H9 (cell line): ENCODE measurements around the gene RDH5. TPM values are rescaled to one million over a fixed set of nuclear protein-coding genes. Genes with fewer than 3 reads are reported as not detected.

Experiments
- DNase-seq: peaks from one replicate; pipeline ENCODE4 v3.0.0-alpha.2; 2017
- H2AFZ ChIP-seq: one replicate; pipeline ENCODE4 v1.6.1; 2013; ENCODE audit warnings: mild to moderate bottlenecking, low read length, control low read depth, moderate library complexity
- H2AK5ac ChIP-seq: 2 replicates; pipeline ENCODE4 v1.6.1; 2013; ENCODE audit warnings: low read length, control low read depth, mixed read lengths; ENCODE audit not compliant: insufficient read length
- H2BK120ac ChIP-seq: one replicate; pipeline ENCODE4 v1.6.1; 2013; ENCODE audit warnings: low read depth, mild to moderate bottlenecking, low read length, control low read depth, inconsistent platforms; ENCODE audit not compliant: poor library complexity, severe bottlenecking
- H2BK12ac ChIP-seq: 2 replicates; pipeline ENCODE4 v1.6.1; 2013; ENCODE audit warnings: low read length, control low read depth, mixed read lengths, low read depth; ENCODE audit not compliant: insufficient read length
- H2BK15ac ChIP-seq: 2 replicates; pipeline ENCODE4 v1.6.1; 2013; ENCODE audit warnings: low read depth, low read length, control low read depth
- H2BK20ac ChIP-seq: one replicate; pipeline ENCODE4 v1.6.1; 2013; ENCODE audit warnings: low read depth, mild to moderate bottlenecking, low read length, control low read depth, inconsistent platforms; ENCODE audit not compliant: poor library complexity, severe bottlenecking
- H2BK5ac ChIP-seq: 2 replicates; pipeline ENCODE4 v1.6.1; 2013; ENCODE audit warnings: low read length, control low read depth, mixed read lengths; ENCODE audit not compliant: insufficient read length
- H3K14ac ChIP-seq: 2 replicates; pipeline ENCODE4 v1.6.1; 2013; ENCODE audit warnings: low read length, control low read depth; ENCODE audit not compliant: insufficient read depth
- H3K18ac ChIP-seq: 2 replicates; pipeline ENCODE4 v1.6.1; 2013; ENCODE audit warnings: low read depth, mild to moderate bottlenecking, mixed read lengths, low read length, control low read depth; ENCODE audit not compliant: insufficient read length
- H3K23ac ChIP-seq: 2 replicates; pipeline ENCODE4 v1.6.1; 2013; ENCODE audit warnings: low read length, control low read depth, mixed read lengths, low read depth; ENCODE audit not compliant: insufficient read length
- H3K23me2 ChIP-seq: 2 replicates; pipeline ENCODE4 v1.6.1; 2013; ENCODE audit warnings: low read depth, mild to moderate bottlenecking, mixed read lengths, low read length, control low read depth; ENCODE audit not compliant: insufficient read length, poor library complexity, severe bottlenecking
- H3K27ac ChIP-seq: 2 replicates; pipeline ENCODE4 v1.5.1; 2013; ENCODE audit warnings: low read length, control low read depth, mixed read lengths, low read depth; ENCODE audit not compliant: insufficient read length
- H3K27me3 ChIP-seq: 2 replicates; pipeline ENCODE4 v1.6.1; 2013; ENCODE audit warnings: low read length, control low read depth, inconsistent platforms; ENCODE audit not compliant: insufficient read depth
- H3K4ac ChIP-seq: 2 replicates; pipeline ENCODE4 v1.6.1; 2013; ENCODE audit warnings: low read depth, mild to moderate bottlenecking, control low read depth, inconsistent platforms, low read length, moderate library complexity
- H3K4me1 ChIP-seq: 2 replicates; pipeline ENCODE4 v1.6.1; 2013; ENCODE audit warnings: low read length, control low read depth, inconsistent platforms; ENCODE audit not compliant: insufficient read depth
- H3K4me2 ChIP-seq: 2 replicates; pipeline ENCODE4 v1.6.1; 2013; ENCODE audit warnings: low read length, control low read depth, mixed read lengths; ENCODE audit not compliant: insufficient read length, insufficient read depth
- H3K56ac ChIP-seq: 2 replicates; pipeline ENCODE4 v1.6.1; 2013; ENCODE audit warnings: low read depth, mild to moderate bottlenecking, mixed read lengths, low read length, control low read depth; ENCODE audit not compliant: insufficient read length
- H3K79me1 ChIP-seq: 2 replicates; pipeline ENCODE4 v1.6.1; 2013; ENCODE audit warnings: low read depth, mild to moderate bottlenecking, moderate library complexity, low read length, control low read depth, inconsistent platforms; ENCODE audit not compliant: insufficient read depth, poor library complexity, severe bottlenecking
- H3K79me2 ChIP-seq: 2 replicates; pipeline ENCODE4 v1.6.1; 2013; ENCODE audit warnings: low read length, control low read depth, inconsistent platforms; ENCODE audit not compliant: insufficient read depth
- H3K9ac ChIP-seq: 2 replicates; pipeline ENCODE4 v1.6.1; 2013; ENCODE audit warnings: low read length, control low read depth, mixed read lengths; ENCODE audit not compliant: insufficient read length; ENCODE audit errors: extremely low read depth
- H3K9me3 ChIP-seq: one replicate; pipeline ENCODE4 v1.6.1; 2013; ENCODE audit warnings: low read depth, low read length, inconsistent platforms; ENCODE audit not compliant: control insufficient read depth
- H3T11ph ChIP-seq: one replicate; pipeline ENCODE4 v1.6.1; 2013; ENCODE audit warnings: mild to moderate bottlenecking, low read length, control low read depth, inconsistent platforms
- H4K20me1 ChIP-seq: one replicate; pipeline ENCODE4 v1.6.1; 2013; ENCODE audit not compliant: control insufficient read depth, insufficient read length, insufficient read depth
- H4K5ac ChIP-seq: 2 replicates; pipeline ENCODE4 v1.6.1; 2013; ENCODE audit warnings: low read depth, mild to moderate bottlenecking, mixed read lengths, low read length, control low read depth; ENCODE audit not compliant: insufficient read length
- H4K8ac ChIP-seq: replicated peaks from 2 replicates; pipeline ENCODE4 v1.6.1; 2013; ENCODE audit warnings: low read length, control low read depth, mixed read lengths, low read depth; ENCODE audit not compliant: insufficient read length
- H4K91ac ChIP-seq: 2 replicates; pipeline ENCODE4 v1.6.1; 2013; ENCODE audit warnings: low read depth, mild to moderate bottlenecking, moderate library complexity, mixed read lengths, low read length, control low read depth; ENCODE audit not compliant: insufficient read length
- H3K27ac Mint-ChIP-seq, 3 experiments: 2 replicates in 2 of 3; 3 replicates in 1 of 3; pipeline ENCODE4 v1.8.0; 2020 to 2021; ENCODE audit warnings: mixed read lengths in 3 of 3, mild to moderate bottlenecking in 1 of 3, moderate library complexity in 1 of 3
- H3K27me3 Mint-ChIP-seq: 2 replicates; pipeline ENCODE4 v1.8.0; 2021; ENCODE audit warnings: low read depth, mild to moderate bottlenecking, moderate library complexity, mixed read lengths
- H3K36me3 Mint-ChIP-seq, 3 experiments: 2 replicates in 2 of 3; 3 replicates in 1 of 3; pipeline ENCODE4 v1.8.0; 2020 to 2021; ENCODE audit warnings: low read depth in 3 of 3, mixed read lengths in 3 of 3; ENCODE audit not compliant: insufficient read depth in 1 of 3
- H3K4me1 Mint-ChIP-seq, 2 experiments: 2 replicates each; pipeline ENCODE4 v1.8.0; 2020; ENCODE audit warnings: mixed read lengths in 2 of 2
- H3K4me3 Mint-ChIP-seq, 2 experiments: 2 replicates in 1 of 2; 3 replicates in 1 of 2; pipeline ENCODE4 v1.8.0; 2020 to 2021; ENCODE audit warnings: mild to moderate bottlenecking in 2 of 2, mixed read lengths in 2 of 2, moderate library complexity in 1 of 2
- H3K9me3 Mint-ChIP-seq, 2 experiments: 2 replicates in 1 of 2; 3 replicates in 1 of 2; pipeline ENCODE4 v1.8.0; 2020; ENCODE audit warnings: mild to moderate bottlenecking in 2 of 2, mixed read lengths in 2 of 2, moderate library complexity in 1 of 2
- CTCF ChIP-seq: fragments of 200-600 bp; sonication (generic); conservative IDR thresholded peaks from 3 replicates; pipeline ENCODE4 v1.8.0; 2021; ENCODE audit warnings: antibody characterized with exemption, mild to moderate bottlenecking
- WGBS: extraction: QIAGEN DNeasy Blood & Tissue Kit; methylation state at CpG from one replicate; pipeline ENCODE4 v1.1.7; 2013; ENCODE audit warnings: missing lambda C conversion rate, low lambda C conversion rate, mixed read lengths; ENCODE audit not compliant: insufficient read length; ENCODE audit errors: extremely low coverage; 5-methylcytosine and 5-hydroxymethylcytosine counted together
- total RNA-seq: library from RNA; stranded (reverse); gene quantifications from 2 replicates; pipeline ENCODE4 v1.2.1, GENCODE V29; 2021

The RDH5 gene
- total RNA-seq, 1 experiment from 2014 or later, result 6.6 TPM

- WGBS, result no CpG with 5 or more reads among the region's 6 CpGs
- no peaks in the 10 kb centered on the region for H3K4me1 ChIP-seq
These were observed 24.1 kb upstream of the RDH5 start for GRCh38 chr12:55696141-55696540.

More at GRCh38 chr12:55696141-55696540, 24.1 kb upstream of the RDH5 start:
- H3K4me3 Mint-ChIP-seq, result no peak overlapping the region
- H3K79me2 ChIP-seq, result no peaks in the 10 kb centered on the region
- TF ChIP-seq CTCF, result no peak
- H3K27me3 ChIP-seq, result no peaks in the 10 kb centered on the region; the same call in 1 of the 2 replicates
- no peaks in the 10 kb centered on the region for H3K4me1 Mint-ChIP-seq
- no peak overlapping the region for H3K56ac ChIP-seq
- no peak overlapping the region for H3T11ph ChIP-seq
- H2BK15ac ChIP-seq, result no peak overlapping the region
- no peak for DNase-seq
- no peak overlapping the region for H3K14ac ChIP-seq
- H4K20me1 ChIP-seq, result no peaks in the 10 kb centered on the region
- peaks cover 30 to 53% (median 46%) of the 10 kb centered on the region in 3 experiments for H3K36me3 Mint-ChIP-seq
- H2BK20ac ChIP-seq, result no peak overlapping the region
- no peak overlapping the region for H4K91ac ChIP-seq
- no peak overlapping the region for H2BK5ac ChIP-seq
- H3K23me2 ChIP-seq, result no peaks in the 10 kb centered on the region
- no peak overlapping the region for H2AK5ac ChIP-seq
- H3K27ac ChIP-seq, result no peak overlapping the region
- no peak overlapping the region for H3K4me2 ChIP-seq
- no peak overlapping the region for H3K4ac ChIP-seq
- no peaks in the 10 kb centered on the region for H3K79me1 ChIP-seq
- H2BK12ac ChIP-seq, result no peak overlapping the region
- H3K9me3 Mint-ChIP-seq, result no peaks in the 10 kb centered on the region
- H3K9ac ChIP-seq, result no peak overlapping the region
- no peak overlapping the region for H2BK120ac ChIP-seq
- no peaks in the 10 kb centered on the region for H3K9me3 ChIP-seq
- no peak overlapping the region for H3K18ac ChIP-seq
- H3K23ac ChIP-seq, result no peak overlapping the region
- H4K5ac ChIP-seq, result no peak overlapping the region
- H4K8ac ChIP-seq, result no peak overlapping the region
- H3K27me3 Mint-ChIP-seq, result no peaks in the 10 kb centered on the region
- H3K27ac Mint-ChIP-seq, result no peak overlapping the region
- no peak overlapping the region for H2AFZ ChIP-seq
